Hematopoietic multipotent progenitor cell (in vitro differentiated cells): Measurements from ENCODE around the gene EFNA5. TPM values are rescaled to one million over a fixed set of nuclear protein-coding genes. Genes with fewer than 3 reads are reported as not detected.

Experiments
- DNase-seq, 3 donors: peaks; one replicate each; pipeline ENCODE4 v3.0.0-alpha.2; 2011 to 2015; ENCODE audit warnings: low read depth in 2 of 3, low spot score in 2 of 3
- total RNA-seq: library from RNA; depleted of rRNA; stranded (reverse); fragments of >200 nt; gene quantifications from one replicate; pipeline ENCODE4 v1.2.3, GENCODE V29; 2012

The EFNA5 gene
- total RNA-seq, 1 donor = under 0.01 TPM

- no peak for DNase-seq
Observed at GRCh38 chr5:107576736-107577393, 93.9 kb downstream of the EFNA5 start.

DNA sequence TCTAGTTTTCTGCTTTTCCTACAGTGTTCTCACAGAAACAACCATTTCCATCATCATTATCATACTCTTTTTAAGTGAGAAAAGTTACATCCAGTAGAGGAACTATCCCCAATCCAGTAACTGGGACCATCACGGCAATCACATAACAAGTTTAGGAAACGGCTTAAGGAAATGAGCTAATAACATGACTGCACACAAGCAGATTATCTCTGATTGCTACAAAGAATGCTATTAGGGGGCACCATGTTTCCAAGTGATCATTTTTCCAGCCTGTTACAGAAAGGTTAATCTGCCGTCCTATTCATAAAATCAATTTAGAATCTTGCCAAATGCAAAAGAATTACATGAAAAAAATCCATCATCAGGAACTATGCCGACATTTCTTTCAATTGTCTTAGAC, 94.6 kb downstream of the EFNA5 start:
- DNase-seq = no peak

- no peak for DNase-seq
Observed at GRCh38 chr5:107574287-107574686, 96.5 kb downstream of the EFNA5 start.

GRCh38 chr5:107572715-107573368, 97.9 kb downstream of the EFNA5 start:
- DNase-seq = no peak

DNA sequence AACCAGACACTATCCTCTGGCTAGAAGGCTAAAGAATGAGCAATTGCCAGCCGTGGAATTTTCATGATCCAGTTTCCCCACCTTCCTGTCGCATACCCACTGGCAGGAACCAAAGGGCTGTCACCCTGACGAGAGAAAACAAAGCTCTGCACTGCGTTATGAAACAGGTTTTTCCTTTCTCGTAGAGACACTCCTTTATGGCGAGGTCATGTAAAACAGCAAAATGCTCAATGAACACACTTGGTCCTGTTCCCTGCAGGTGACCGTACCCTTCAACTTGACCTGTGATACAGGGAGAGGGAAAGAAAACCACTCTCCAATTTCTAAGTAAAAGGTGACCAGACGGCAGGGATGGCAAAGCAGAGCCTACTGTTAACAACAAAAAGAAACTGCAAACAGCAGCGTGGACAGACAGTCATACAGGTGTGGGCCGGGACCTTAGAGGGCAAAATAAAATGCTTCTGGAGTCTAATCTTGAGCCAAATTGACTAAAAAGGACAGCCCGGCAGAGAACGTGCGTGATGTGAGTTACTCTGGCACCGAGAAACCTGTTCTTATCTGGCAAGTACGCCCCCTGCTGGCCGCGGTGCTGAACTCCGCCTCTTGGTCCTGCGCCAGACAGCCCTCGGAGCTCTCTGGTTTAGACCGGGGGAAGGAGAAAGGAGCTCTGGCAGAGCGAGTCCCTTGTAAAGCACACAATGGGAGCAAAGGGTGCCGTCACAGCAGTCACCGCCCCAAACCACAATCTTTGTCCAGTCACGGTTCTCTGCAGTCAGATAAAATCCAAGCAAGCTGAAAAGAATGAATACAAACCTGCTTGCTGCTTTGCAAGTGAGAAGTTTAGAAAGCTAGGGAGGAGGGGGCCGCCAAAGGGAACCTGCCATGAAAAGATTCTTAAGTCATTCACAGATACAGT, 98.9 kb downstream of the EFNA5 start:
- DNase-seq = peak; percentile 59 to 93 (median 84)

- DNase-seq = peak in 2 of 3 donors; percentile 30 to 65
Observed at GRCh38 chr5:107570805-107571531, 99.8 kb downstream of the EFNA5 start.

- no peak for DNase-seq
Observed at GRCh38 chr5:107570181-107570580, 100.6 kb downstream of the EFNA5 start.

DNA sequence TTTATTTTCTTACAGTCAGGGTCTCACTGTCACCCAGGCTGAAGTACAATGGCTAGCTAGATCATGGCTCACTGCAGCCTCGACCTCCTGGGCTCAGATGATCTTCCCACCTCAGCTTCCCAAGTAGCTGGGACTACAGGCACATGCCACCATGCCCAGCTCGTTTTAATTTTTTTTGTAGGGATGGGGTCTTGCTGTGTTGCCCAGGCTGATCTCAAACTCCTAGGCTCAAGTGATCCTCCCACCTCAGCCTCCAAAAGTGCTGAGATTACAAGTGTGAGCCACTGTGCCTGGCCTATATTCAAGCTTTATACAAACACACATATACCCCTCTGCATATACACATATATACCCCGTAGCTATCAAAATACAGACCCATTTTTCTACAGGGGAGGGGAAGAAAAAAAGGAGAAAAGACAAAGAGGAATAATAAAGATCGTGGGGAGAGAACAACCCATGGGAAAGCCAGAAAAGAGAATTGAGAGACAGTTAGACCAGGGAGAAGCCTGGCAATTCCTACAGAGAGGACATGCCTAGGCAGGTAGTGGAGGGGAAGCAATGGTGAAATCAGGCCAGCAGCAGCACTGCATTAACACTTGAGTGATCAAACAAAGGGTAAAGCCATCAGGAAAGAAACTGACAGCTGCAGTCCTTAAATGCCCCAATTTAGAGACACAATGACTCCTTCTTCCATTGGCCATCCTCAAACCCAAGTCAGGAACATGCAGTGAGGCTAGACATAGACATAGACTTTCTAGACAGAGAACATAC, 102.7 kb downstream of the EFNA5 start:
- no peak for DNase-seq

GRCh38 chr5:107566986-107567385, 103.8 kb downstream of the EFNA5 start:
- DNase-seq = no peak

DNA sequence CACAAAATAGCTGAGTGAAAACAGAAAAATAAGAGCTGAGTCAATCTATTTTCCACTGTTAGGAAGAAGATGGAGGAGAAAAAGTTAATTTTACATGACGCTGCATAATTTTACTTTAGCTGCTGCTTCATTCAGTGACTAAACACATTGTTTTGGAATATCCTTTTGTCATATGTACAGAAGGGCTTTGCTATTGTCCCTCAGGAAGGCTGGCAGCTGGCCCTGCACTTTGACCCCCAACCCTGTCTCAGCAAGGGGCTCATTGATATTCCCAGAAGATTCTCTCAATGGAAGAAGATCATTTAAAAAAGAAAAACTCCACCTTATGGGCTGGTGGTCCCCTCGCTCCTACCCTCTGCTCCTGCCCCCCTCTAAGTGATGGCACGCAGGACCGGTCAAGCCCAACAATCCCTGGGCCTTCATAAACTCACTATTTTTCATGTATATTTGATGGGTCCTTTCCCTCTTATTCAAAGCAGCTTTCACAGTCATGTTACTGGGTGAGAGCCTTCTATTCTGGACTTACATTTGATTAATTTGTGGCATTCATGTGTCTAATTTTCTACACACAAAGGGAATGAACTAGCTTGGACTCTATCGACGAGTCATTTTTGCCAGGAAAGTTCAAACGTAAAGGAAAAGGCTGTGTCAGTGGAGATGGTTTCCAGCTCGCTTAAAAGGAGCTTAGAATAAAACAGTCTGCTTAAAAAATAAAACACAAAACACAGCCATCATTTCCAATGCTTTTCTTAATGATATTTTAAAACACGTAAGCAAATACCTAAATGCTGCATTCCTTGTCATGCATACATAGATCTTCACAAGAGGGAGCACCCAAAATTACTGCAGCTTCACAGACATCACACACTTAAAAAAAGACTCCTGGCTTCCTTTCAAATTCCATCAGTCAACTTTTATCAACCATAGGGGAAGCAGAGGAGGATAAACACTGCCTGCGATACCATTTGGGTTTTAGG, 104.7 kb downstream of the EFNA5 start:
- DNase-seq = no peak

DNA sequence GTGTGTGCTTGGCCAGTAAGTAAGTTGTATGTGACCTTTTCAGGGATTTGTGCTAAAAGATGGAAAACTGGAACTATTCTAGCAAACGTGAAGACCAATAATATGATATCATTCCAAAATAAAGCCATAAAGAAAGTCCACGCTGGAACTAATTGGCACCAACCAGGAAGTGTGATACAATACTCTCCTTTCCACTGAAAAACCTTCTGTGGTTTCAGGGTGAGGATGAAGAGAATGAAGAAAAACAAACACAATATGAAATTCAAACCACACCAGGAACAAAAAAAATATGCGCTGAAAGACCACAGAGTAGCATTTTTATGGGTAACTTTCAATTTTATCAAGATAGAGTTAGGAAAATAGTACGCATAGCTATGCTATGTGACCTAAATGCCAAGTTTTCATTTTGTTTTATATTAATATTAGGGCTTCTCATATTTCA, 105.8 kb downstream of the EFNA5 start:
- no peak for DNase-seq

- DNase-seq = no peak
Observed at GRCh38 chr5:107563959-107564544, 106.7 kb downstream of the EFNA5 start.

DNA sequence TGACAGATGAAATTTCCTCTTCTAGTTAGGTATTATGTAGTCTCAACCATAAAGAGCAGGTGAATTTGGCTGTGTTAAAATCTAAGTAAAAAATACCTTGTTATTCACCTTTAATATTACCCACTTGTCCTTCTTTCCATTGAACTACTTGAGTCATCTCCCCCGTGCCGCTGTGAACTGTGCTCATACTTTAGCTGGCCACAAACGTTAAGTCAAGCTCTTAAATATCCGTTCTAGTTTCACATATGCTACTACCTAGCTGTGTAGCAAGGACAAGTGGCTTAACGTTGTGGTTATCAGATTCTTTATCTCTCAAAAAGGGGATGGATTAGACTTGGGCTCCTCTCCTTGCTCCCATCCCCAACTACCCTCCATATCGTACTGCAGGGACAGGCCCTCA, 110.4 kb downstream of the EFNA5 start:
- DNase-seq = no peak

- DNase-seq = no peak
Observed at GRCh38 chr5:107558823-107559375, 111.8 kb downstream of the EFNA5 start.

DNA sequence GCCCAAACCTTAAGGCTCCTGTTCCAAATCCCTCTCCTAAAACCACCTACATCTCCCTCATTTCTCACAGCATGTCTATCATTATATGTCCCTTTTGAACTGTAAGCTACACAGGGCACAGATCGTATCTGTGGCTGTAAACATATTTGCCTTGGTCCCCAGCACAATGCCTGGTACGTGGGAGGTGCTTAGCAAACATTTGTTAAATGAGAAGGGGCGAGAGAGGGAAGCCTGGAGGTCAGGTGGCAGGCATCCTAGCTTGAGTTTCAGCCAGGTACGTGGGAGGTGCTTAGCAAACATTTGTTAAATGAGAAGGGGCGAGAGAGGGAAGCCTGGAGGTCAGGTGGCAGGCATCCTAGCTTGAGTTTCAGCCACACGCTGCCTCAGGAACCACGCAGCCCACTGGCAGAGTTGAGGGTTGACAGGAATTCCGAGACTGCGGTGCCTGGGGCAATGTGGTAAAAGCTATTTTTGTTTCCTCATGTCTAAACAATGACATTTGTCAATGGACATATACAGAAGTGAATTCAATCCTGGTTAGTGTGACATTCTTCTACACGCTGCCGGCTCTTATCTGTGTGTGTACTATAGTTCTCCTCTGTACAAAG, 113.6 kb downstream of the EFNA5 start:
- no peak for DNase-seq

- no peak for DNase-seq
Observed at GRCh38 chr5:107556575-107556974, 114.2 kb downstream of the EFNA5 start.

DNA sequence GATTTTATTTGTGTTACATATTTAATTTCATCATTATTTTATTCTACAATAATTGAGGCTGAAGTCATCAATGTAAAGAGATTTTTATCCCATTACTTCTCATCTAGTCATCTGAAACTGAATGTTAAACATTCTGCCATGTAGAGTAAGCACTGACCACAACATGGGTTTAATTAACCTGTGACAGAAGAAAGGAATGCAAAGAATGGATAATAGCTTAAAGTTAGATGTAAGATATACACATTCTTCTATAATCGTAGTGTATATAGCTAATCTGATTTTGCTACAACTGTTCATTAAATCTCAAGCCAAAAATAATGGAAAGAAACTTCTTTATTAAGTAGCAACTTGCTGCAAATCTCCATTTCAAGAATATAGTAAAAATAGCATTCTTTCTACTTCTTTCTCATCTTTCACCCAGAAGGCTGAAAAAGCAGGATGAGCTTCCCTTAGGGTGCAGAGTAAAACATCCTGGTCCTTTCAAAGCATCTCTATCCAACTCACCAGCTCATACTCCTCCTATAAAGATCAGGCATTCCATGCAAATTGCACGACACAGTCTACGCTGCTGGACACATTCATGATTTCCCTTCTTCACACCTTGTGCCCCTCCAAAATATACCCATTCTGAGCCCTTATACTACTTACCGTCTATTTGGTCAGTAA, 115.2 kb downstream of the EFNA5 start:
- DNase-seq = no peak
